NB4 (cell line): ENCODE results near the gene CSRP1.

ENCODE experiments used
- POLR2A ChIP-seq: IDR thresholded peaks from 2 replicates; pipeline ENCODE4 v1.6.1; 2011; ENCODE audit warnings: mild to moderate bottlenecking; ENCODE audit not compliant: insufficient read length; ENCODE audit errors: extremely low read depth
- TF ChIP-seq, protein P1 (sequence below): IDR thresholded peaks from one replicate; pipeline ENCODE4 v1.5.1; 2012; ENCODE audit warnings: low read depth, low read length

DNA sequence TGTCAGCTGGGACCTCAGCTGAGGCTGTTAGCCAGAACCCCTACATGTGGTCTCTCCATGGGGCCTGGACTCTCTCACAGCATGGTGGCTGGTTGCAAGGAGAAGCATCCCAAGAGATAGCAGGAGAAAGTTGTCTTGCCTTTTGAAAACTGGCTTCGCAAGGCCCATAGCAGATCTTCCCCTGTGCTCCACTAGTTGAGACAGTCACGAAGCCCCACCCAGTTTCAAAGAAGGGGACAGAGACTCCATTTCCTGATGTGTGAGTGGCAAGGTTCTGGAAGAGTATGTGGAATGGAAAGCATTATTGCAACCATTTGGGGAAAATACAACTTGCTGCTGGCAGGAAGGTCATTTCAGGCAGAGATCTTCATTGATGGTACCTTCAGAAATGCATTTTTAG is 7.5 kb upstream of the CSRP1 start:
- TF ChIP-seq, protein P1, sequence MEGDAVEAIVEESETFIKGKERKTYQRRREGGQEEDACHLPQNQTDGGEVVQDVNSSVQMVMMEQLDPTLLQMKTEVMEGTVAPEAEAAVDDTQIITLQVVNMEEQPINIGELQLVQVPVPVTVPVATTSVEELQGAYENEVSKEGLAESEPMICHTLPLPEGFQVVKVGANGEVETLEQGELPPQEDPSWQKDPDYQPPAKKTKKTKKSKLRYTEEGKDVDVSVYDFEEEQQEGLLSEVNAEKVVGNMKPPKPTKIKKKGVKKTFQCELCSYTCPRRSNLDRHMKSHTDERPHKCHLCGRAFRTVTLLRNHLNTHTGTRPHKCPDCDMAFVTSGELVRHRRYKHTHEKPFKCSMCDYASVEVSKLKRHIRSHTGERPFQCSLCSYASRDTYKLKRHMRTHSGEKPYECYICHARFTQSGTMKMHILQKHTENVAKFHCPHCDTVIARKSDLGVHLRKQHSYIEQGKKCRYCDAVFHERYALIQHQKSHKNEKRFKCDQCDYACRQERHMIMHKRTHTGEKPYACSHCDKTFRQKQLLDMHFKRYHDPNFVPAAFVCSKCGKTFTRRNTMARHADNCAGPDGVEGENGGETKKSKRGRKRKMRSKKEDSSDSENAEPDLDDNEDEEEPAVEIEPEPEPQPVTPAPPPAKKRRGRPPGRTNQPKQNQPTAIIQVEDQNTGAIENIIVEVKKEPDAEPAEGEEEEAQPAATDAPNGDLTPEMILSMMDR: no peak
- TF ChIP-seq POLR2A: no peak
